ENCODE results near the gene MOSMO.

DNA sequence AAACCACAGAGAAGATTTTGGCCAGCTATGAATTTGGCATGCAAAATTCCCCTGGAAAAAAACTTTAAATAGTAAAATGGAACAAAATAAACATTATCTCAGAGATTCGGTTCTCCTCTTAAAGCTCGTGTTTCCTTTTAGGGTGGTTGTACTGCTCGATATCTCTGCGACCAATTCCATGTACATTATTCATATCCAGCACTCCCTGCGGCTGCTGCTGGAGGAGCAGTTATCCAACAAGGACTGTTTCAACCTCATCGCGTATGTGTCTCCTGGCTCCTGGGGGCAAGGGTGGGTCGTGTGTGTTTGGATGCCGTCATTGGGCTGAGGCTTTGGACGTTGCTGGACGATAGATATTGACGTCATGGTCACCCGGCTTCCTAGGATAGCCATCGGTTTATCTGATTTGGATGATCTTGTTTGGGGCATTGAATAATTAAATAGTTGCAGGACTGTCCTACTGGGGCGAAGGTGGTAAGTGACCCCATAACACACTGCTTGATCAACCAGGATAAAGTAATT lies 118.2 kb downstream of the MOSMO start:
- no peak for TF ChIP-seq POLR2AphosphoS5 (IDR thresholded peaks at IDR 0.05; ENCODE audit: low read depth, low read length)
- TF ChIP-seq EP300 (IDR thresholded peaks at IDR 0.05; ENCODE audit: low read depth in 2 of 2, low read length in 2 of 2) = no peak
- no peak for TF ChIP-seq EP300 (CRISPR knock-in tag; IDR thresholded peaks at IDR 0.05; ENCODE audit: borderline replicate concordance)
- TF ChIP-seq CEBPZ (IDR thresholded peaks at IDR 0.05; ENCODE audit: low read length) = no peak
- no peak for TF ChIP-seq ZNF552 (CRISPR knock-in tag; IDR thresholded peaks at IDR 0.05; ENCODE audit: borderline replicate concordance)
- TF ChIP-seq CBX2 (IDR thresholded peaks at IDR 0.05; ENCODE audit: low read depth, low read length) = no peak
- no peak for TF ChIP-seq CBX2 (CRISPR knock-in tag; IDR thresholded peaks at IDR 0.05; ENCODE audit: low read depth)
- TF ChIP-seq SPEN (CRISPR knock-in tag; IDR thresholded peaks at IDR 0.05; ENCODE audit: low read depth) = no peak

Measured in HepG2 (cell line).